ENCODE results near the gene KIF26B.

DNA sequence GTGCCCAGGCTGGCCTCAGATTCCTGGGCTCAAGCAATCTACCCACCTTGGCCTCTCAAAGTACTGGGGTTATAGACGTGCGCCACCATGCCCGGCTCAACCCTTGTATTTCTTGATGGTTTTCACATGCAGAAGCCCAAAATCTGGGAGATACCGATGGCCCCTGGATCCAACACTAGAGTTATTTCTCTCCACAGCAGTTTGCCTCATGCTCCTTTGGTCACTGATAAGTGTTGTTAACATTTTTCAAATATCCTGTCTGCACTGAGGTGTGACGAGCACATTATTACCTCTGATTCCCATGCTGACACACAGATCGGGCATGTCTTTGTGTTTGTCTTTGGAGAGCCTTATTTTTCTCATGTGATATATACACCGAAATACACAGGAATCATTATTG, 107.0 kb downstream of the KIF26B start:
- TF ChIP-seq CTCF (IDR thresholded peaks at IDR 0.05): no peak
- TF ChIP-seq POLR2A (IDR thresholded peaks at IDR 0.05): no peak
